Thymus (tissue), 11 donors: ENCODE data around the gene ORC5. TPM values are rescaled to one million over a fixed set of nuclear protein-coding genes. Genes with fewer than 3 reads are reported as not detected.

Experiments
- DNase-seq, 9 donors: peaks; one replicate each; pipeline ENCODE4 v3.0.0-alpha.2; 2013; ENCODE audit warnings: low spot score in 9 of 9, low read depth in 6 of 9, missing footprints in 1 of 9
- H3K27ac ChIP-seq, 2 donors: one replicate each; pipeline ENCODE4 v1.5.1; 2013; ENCODE audit warnings: control low read depth in 1 of 2, low read depth in 1 of 2, low read length in 1 of 2, mild to moderate bottlenecking in 1 of 2, moderate library complexity in 1 of 2
- H3K27me3 ChIP-seq, 2 donors: one replicate each; pipeline ENCODE4 v1.5.1; 2013; ENCODE audit warnings: low read length in 1 of 2; ENCODE audit not compliant: control insufficient read depth in 2 of 2, insufficient read depth in 1 of 2
- H3K36me3 ChIP-seq, 2 donors: one replicate each; pipeline ENCODE4 v1.5.1; 2013; ENCODE audit warnings: low read length in 1 of 2, mild to moderate bottlenecking in 1 of 2, moderate library complexity in 1 of 2; ENCODE audit not compliant: control insufficient read depth in 2 of 2, insufficient read depth in 2 of 2
- H3K4me1 ChIP-seq, 2 donors: one replicate each; pipeline ENCODE4 v1.5.1; 2013; ENCODE audit warnings: low read length in 2 of 2; ENCODE audit not compliant: control insufficient read depth in 2 of 2, insufficient read depth in 2 of 2
- H3K4me3 ChIP-seq, 2 donors: one replicate each; pipeline ENCODE4 v1.5.1; 2013; ENCODE audit warnings: low read length in 2 of 2, control low read depth in 1 of 2, mild to moderate bottlenecking in 1 of 2
- H3K9me3 ChIP-seq, 2 donors: one replicate each; pipeline ENCODE4 v1.5.1; 2013; ENCODE audit warnings: low read length in 1 of 2, mild to moderate bottlenecking in 1 of 2; ENCODE audit not compliant: control insufficient read depth in 2 of 2, insufficient read depth in 1 of 2
- WGBS: extraction: QIAGEN DNeasy Blood & Tissue Kit; methylation state at CpG from one replicate; pipeline ENCODE4 v1.1.7; 2013; 5-methylcytosine and 5-hydroxymethylcytosine counted together
- polyA plus RNA-seq: library from polyadenylated mRNA; stranded (reverse); fragments of 200-250 nt; gene quantifications from one replicate; pipeline ENCODE4 v1.2.3, GENCODE V29; 2013
- total RNA-seq: library from RNA; stranded (reverse); fragments of 120-200 nt; gene quantifications from one replicate; pipeline ENCODE4 v1.2.4, GENCODE V29; 2013
- donor health status: healthy.

Gene ORC5
- total and polyA plus RNA-seq, 2 donors = 13.4 to 23.0 TPM

DNA sequence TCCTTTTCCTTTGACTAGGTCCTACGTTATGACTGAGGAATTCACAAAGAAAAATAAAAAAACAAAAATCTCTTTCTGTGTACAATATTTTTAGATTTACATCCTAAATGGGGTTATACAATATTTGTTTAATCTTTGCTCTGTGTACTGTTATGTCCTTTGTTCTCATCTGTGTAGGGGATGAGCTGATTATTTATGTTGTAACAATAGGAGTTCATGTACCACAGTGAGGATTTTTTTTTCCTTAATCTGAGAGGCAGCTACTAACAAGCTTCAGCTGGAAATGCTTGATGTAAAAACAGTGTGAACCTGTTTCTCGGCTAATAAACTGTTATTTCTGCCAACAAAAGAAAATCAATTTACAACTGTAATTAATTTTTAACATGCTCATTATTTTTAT lies 58.0 kb downstream of the ORC5 start:
- DNase-seq = no peak
- Histone ChIP-seq H3K9me3 (no peaks in the 10 kb centered on the region), H3K4me3 (no peak overlapping the region), H3K27me3 (no peaks in the 10 kb centered on the region), H3K27ac (no peak overlapping the region), H3K4me1 (no peaks in the 10 kb centered on the region), H3K36me3 (peaks cover 0 to 7% of the 10 kb centered on the region in 2 donors)
- WGBS = 95% methylated on average over 2 of the region's 2 CpGs

DNA sequence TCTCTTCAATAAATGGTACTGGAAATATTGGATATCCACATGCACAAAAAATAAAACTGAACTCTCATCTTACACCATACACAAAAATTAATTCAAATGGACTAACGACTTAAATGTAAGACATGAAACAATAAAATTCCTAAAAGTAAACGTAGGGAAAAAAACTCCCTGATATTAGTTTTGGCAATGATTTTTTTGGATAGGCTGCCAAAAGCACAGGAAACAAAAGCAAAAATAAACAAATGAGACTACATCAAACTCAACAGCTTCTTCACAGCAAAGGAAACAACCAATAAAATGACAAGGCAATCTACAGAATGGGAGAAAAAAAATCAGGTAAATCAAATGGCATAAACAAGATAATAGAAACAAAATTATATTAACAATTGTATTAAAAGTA lies 65.7 kb downstream of the ORC5 start:
- no peak for DNase-seq
- Histone ChIP-seq H3K27me3 (no peaks in the 10 kb centered on the region), H3K4me1 (no peaks in the 10 kb centered on the region), H3K36me3 (peaks cover 3 to 6% of the 10 kb centered on the region in 2 donors), H3K4me3 (no peak overlapping the region), H3K27ac (no peak overlapping the region), H3K9me3 (no peaks in the 10 kb centered on the region)
- 93% methylated on average over 2 of the region's 2 CpGs for WGBS

DNA sequence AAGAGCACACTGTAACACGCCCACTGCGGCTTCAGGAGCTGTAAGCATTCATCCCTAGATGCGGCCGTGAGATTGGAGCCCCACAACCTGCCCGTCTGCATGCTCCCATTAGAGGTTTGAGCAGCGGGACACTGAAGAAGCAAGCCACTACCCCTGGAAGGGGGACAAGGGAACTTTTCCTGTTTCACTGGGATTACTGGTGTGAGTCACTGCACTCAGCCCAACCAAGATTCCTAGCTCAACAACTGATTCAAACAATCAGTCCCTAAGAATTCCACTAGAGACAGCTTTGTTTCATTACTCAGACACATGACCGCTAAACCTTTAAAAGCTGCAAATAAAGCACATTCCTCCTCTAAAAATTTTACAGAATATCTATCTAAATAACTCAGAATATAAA lies 69.8 kb downstream of the ORC5 start:
- Histone ChIP-seq H3K36me3 (peaks cover 14 to 24% of the 10 kb centered on the region in 2 donors), H3K27ac (no peak overlapping the region), H3K4me1 (no peaks in the 10 kb centered on the region), H3K4me3 (no peak overlapping the region), H3K27me3 (no peaks in the 10 kb centered on the region), H3K9me3 (no peaks in the 10 kb centered on the region)
- 98% methylated on average over 7 of the region's 7 CpGs for WGBS
- no peak for DNase-seq

DNA sequence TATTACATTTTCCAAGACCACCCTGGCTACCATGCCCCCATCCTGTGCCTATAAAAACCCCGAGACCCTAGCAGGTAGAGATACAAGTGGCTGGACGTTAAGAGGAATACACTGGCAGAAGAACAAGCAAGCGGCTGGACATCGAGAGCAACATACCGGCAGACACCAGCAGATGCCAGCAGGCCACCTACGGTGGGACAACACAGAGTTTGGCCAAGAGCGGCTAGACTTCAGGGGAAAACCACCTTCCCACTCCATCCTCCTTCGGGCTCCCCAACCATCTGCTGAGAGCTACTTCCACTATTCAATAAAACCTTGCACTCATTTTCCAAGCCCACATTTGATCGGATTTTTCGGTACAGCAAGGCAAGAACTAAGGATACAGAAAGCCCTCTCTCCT lies 70.3 kb downstream of the ORC5 start:
- Histone ChIP-seq H3K9me3 (no peaks in the 10 kb centered on the region), H3K36me3 (peaks cover 14 to 24% of the 10 kb centered on the region in 2 donors), H3K4me1 (no peaks in the 10 kb centered on the region), H3K27me3 (no peaks in the 10 kb centered on the region), H3K27ac (no peak overlapping the region), H3K4me3 (no peak overlapping the region)
- WGBS = 97% methylated on average over 10 of the region's 10 CpGs
- no peak for DNase-seq

DNA sequence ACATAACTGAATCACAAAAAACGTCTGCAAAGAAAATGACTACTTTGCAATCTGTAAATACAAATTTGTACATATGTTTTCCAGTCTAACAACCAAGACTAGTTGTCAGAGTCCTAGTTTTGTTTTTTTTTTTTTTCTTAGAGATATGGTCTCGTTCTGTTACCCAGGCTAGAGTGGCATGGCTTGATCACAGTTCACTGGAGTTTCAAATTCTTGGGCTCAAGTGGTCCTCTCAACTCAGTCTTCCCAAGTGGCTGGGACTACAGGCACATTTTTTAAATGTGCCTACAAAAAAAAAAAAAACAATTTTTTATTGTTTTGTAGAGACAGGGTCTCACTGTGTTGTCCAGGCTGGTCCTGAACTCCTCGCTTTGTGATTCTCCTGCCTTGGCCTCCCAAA lies 70.8 kb downstream of the ORC5 start:
- DNase-seq = no peak
- Histone ChIP-seq H3K4me1 (no peaks in the 10 kb centered on the region), H3K9me3 (no peaks in the 10 kb centered on the region), H3K36me3 (peaks cover 14 to 29% of the 10 kb centered on the region in 2 donors), H3K27ac (no peak overlapping the region), H3K27me3 (no peaks in the 10 kb centered on the region), H3K4me3 (no peak overlapping the region)
- 97% methylated on average over 3 of the region's 3 CpGs for WGBS

DNA sequence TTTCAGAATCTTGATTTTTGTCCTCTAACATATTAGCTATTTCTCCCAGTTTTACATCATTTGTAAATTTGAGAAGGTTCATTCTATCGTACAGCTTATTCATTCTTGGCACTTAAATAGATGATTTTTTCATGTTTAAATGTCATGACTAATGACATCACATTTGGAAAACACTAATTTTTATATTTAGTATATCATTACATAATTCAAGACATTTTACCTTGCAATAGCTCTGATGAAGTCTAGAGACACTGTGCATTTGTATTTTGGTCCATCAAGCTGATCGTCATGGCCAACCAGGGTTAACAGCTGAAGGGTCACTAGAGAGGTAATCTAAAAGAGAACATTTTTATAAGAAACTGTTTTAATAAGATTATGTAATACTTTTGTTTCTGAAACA lies 71.3 kb downstream of the ORC5 start:
- no peak overlapping the region for H3K27ac ChIP-seq
- WGBS = 96% methylated on average over 2 of the region's 2 CpGs
- no peaks in the 10 kb centered on the region for H3K4me1 ChIP-seq
- H3K27me3 ChIP-seq = no peaks in the 10 kb centered on the region
- DNase-seq = no peak
- no peak overlapping the region for H3K4me3 ChIP-seq
- H3K9me3 ChIP-seq = no peaks in the 10 kb centered on the region
- H3K36me3 ChIP-seq = peaks cover 14 to 30% of the 10 kb centered on the region in 2 donors

DNA sequence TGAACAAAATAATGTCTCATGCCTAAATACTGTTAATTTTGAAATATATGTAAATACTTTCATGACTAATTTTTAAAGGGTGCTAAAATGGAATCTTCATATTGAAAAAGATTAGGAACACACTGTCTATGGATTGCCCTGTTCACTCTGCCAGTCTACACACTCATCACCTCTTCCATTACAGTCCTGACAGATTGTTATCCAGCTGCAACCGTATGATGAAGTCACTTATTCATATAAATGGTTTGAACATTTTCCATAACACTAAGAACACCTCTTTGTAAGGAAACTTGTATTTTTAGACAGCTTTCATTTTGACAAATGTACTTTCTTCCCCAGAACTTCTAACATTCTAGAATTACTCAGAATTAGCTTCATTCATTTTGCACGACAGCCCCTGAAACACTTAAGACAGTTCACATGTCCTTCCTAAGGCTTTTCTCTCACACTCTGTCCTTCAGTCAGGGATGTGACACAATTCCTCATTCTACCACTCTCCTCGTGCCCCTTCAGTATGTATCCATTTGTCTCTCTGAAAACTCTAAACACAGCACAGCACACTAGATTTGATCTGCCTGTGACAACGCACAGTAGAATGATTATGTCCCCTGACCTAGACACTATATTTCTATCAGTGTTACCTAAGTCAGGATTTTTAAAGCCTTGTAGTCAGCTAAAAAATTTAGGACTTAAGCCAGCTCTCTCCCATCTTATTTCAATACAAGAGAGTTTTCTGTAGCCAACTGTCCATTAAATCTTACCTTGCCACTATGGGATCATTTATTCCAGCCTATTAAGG lies 71.9 kb downstream of the ORC5 start:
- 61% methylated on average over 4 of the region's 4 CpGs for WGBS
- no peaks in the 10 kb centered on the region for H3K4me1 ChIP-seq

DNA sequence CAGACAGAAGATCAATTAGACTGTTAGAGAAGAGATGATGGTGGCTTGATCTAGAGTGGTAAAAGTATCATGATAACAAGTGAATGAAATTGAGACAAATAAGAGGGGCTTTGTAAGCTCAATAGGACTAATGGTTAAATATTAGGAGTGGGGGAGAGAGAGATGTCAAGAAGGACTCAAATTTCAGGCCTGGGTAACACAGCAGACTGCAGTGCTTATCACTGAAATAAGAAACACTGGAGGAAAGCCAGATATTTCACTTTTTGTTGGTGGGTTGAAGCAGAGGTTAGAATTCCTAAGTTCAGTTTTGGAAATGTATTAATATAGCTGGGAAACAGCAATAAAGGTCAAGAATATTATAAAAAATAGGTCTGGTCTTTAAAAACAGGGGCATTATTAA lies 74.6 kb downstream of the ORC5 start:
- Histone ChIP-seq H3K4me3 (no peak overlapping the region), H3K36me3 (peaks cover 20 to 33% of the 10 kb centered on the region in 2 donors)
- DNase-seq = no peak

More for the DNA sequence above, 71.9 kb downstream of the ORC5 start:
- Histone ChIP-seq H3K27ac (no peak overlapping the region), H3K9me3 (no peaks in the 10 kb centered on the region), H3K36me3 (peaks cover 16 to 32% of the 10 kb centered on the region in 2 donors), H3K27me3 (no peaks in the 10 kb centered on the region), H3K4me3 (no peak overlapping the region)
- DNase-seq = no peak

DNA sequence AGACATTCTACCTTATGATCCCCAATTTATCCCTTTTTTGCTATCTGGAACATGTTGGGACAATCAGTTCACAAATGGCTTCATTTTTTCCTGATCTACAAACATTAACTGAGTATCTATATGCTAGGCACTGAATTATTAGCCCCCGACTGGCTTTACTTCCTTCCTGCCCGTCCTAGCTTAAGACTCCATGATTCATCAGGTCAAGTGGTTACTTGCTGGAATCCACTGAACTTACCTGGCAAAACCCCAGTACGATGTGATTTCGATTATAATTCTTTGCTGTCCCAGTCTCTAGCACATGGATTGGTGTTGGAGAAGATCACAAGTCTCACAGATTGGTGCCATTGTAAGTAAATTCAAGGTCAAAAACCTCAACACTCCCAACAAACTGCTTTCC lies 77.1 kb downstream of the ORC5 start:
- H3K36me3 ChIP-seq = peaks cover 13 to 30% of the 10 kb centered on the region in 2 donors
- no peak overlapping the region for H3K4me3 ChIP-seq
- H3K9me3 ChIP-seq = no peaks in the 10 kb centered on the region
- WGBS = over 99% methylated on average over 4 of the region's 4 CpGs
- H3K4me1 ChIP-seq = no peaks in the 10 kb centered on the region
- no peak for DNase-seq
- H3K27me3 ChIP-seq = no peaks in the 10 kb centered on the region
- no peak overlapping the region for H3K27ac ChIP-seq

More for the DNA sequence above, 74.6 kb downstream of the ORC5 start:
- Histone ChIP-seq H3K27me3 (no peaks in the 10 kb centered on the region), H3K4me1 (no peaks in the 10 kb centered on the region), H3K27ac (no peak overlapping the region), H3K9me3 (no peaks in the 10 kb centered on the region)
